SK-N-SH treated with all-trans-retinoic acid at 6 μM for 48 hours (cell line): ENCODE data around the gene NBR1.

Experiments used
- ATAC-seq: fragments of 200-7000 bp; cut with Tn5 transposase; 3 replicates; pipeline ENCODE4 v1.9.1; 2020; ENCODE audit warnings: mild to moderate bottlenecking, moderate library complexity
- ARNTL ChIP-seq: fragments of 450-650 bp; formaldehyde crosslinking; IDR thresholded peaks from 2 replicates; pipeline ENCODE4 v1.5.0; 2020; ENCODE audit warnings: low read depth, mild to moderate bottlenecking, moderate library complexity, borderline replicate concordance
- BACH2 ChIP-seq: fragments of 250-450 bp; sonication (Bioruptor Pico); IDR thresholded peaks from 2 replicates; pipeline ENCODE4 v1.9.0; 2021; ENCODE audit warnings: mild to moderate bottlenecking, borderline replicate concordance
- CREB5 ChIP-seq: fragments of 250-450 bp; sonication (Bioruptor Pico); IDR thresholded peaks from 2 replicates; pipeline ENCODE4 v1.5.1; 2020; ENCODE audit warnings: low read depth, mild to moderate bottlenecking, moderate library complexity
- CSDC2 ChIP-seq: fragments of 250-450 bp; sonication (Bioruptor Pico); IDR thresholded peaks from 2 replicates; pipeline ENCODE4 v1.5.0; 2020; ENCODE audit warnings: mild to moderate bottlenecking, moderate library complexity
- CSRNP3 ChIP-seq: fragments of 250-450 bp; sonication (Bioruptor Pico); IDR thresholded peaks from 2 replicates; pipeline ENCODE4 v1.5.1; 2021; ENCODE audit warnings: mild to moderate bottlenecking, moderate library complexity
- ESRRG ChIP-seq: fragments of 250-450 bp; sonication (Bioruptor Pico); IDR thresholded peaks from 2 replicates; pipeline ENCODE4 v1.6.1; 2021; ENCODE audit warnings: mild to moderate bottlenecking
- GLIS3 ChIP-seq: fragments of 250-450 bp; sonication (Bioruptor Pico); IDR thresholded peaks from 2 replicates; pipeline ENCODE4 v1.5.0; 2020; ENCODE audit warnings: mild to moderate bottlenecking, moderate library complexity
- ISL1 ChIP-seq: fragments of 250-450 bp; sonication (Bioruptor Pico); IDR thresholded peaks from 2 replicates; pipeline ENCODE4 v2.1.2; 2022; ENCODE audit warnings: mild to moderate bottlenecking, moderate library complexity
- PATZ1 ChIP-seq: fragments of 250-450 bp; sonication (Bioruptor Pico); IDR thresholded peaks from 2 replicates; pipeline ENCODE4 v1.8.0; 2020; ENCODE audit warnings: mild to moderate bottlenecking, moderate library complexity, borderline replicate concordance
- POU6F1 ChIP-seq: fragments of 250-450 bp; sonication (Bioruptor Pico); IDR thresholded peaks from 2 replicates; pipeline ENCODE4 v1.8.0; 2021; ENCODE audit warnings: low read depth, mild to moderate bottlenecking, moderate library complexity, borderline replicate concordance
- PPARA ChIP-seq: fragments of 250-450 bp; sonication (Bioruptor Pico); IDR thresholded peaks from 2 replicates; pipeline ENCODE4 v1.5.0; 2020; ENCODE audit warnings: mild to moderate bottlenecking, borderline replicate concordance
- RARB ChIP-seq: fragments of 250-450 bp; sonication (Bioruptor Pico); IDR thresholded peaks from 2 replicates; pipeline ENCODE4 v1.8.0; 2021; ENCODE audit warnings: mild to moderate bottlenecking, moderate library complexity
- TOX ChIP-seq: fragments of 250-450 bp; sonication (Bioruptor Pico); IDR thresholded peaks from 2 replicates; pipeline ENCODE4 v1.8.0; 2021; ENCODE audit warnings: mild to moderate bottlenecking, moderate library complexity, borderline replicate concordance
- TSHZ2 ChIP-seq: fragments of 250-450 bp; sonication (Bioruptor Pico); IDR thresholded peaks from 2 replicates; pipeline ENCODE4 v1.5.0; 2020; ENCODE audit warnings: mild to moderate bottlenecking, moderate library complexity
- ZC3H10 ChIP-seq: fragments of 250-450 bp; sonication (Bioruptor Pico); IDR thresholded peaks from 2 replicates; pipeline ENCODE4 v1.5.1; 2021; ENCODE audit warnings: mild to moderate bottlenecking, moderate library complexity
- ZFP30 ChIP-seq: fragments of 450-650 bp; formaldehyde crosslinking; IDR thresholded peaks from 2 replicates; pipeline ENCODE4 v1.5.0; 2022; ENCODE audit warnings: mild to moderate bottlenecking, moderate library complexity
- ZNF70 ChIP-seq: fragments of 450-650 bp; formaldehyde crosslinking; IDR thresholded peaks from 2 replicates; pipeline ENCODE4 v1.5.0; 2020; ENCODE audit warnings: mild to moderate bottlenecking, moderate library complexity
- ZNF8 ChIP-seq: fragments of 450-650 bp; formaldehyde crosslinking; IDR thresholded peaks from 2 replicates; pipeline ENCODE4 v1.5.0; 2020; ENCODE audit warnings: mild to moderate bottlenecking, moderate library complexity

NBR1 gene

GRCh38 chr17:43219001-43219400, 48.0 kb downstream of the NBR1 start:
- no peak for ATAC-seq

GRCh38 chr17:43219746-43220380, 48.8 kb downstream of the NBR1 start:
- ATAC-seq, result no peak
- TF ChIP-seq PPARA, result no peak
- TF ChIP-seq ZNF8 (CRISPR knock-in tag), result no peak
- no peak for TF ChIP-seq RARB (CRISPR knock-in tag)
- TF ChIP-seq ISL1 (CRISPR knock-in tag), result no peak

More at GRCh38 chr17:43219001-43219400, 48.0 kb downstream of the NBR1 start:
- TF ChIP-seq ZC3H10 (CRISPR knock-in tag), result no peak
- TF ChIP-seq ZNF8 (CRISPR knock-in tag), result no peak
- TF ChIP-seq POU6F1 (CRISPR knock-in tag), result no peak
- TF ChIP-seq CSRNP3 (CRISPR knock-in tag), result no peak
- TF ChIP-seq CSDC2 (CRISPR knock-in tag), result no peak
- no peak for TF ChIP-seq ARNTL (CRISPR knock-in tag)
- no peak for TF ChIP-seq GLIS3

- no peak for ATAC-seq
- TF ChIP-seq PPARA (no peak), TSHZ2 (CRISPR knock-in tag) (no peak), TOX (no peak), ESRRG (no peak), POU6F1 (CRISPR knock-in tag) (no peak), GLIS3 (no peak)
Observed at GRCh38 chr17:43220511-43221125, 49.6 kb downstream of the NBR1 start.

GRCh38 chr17:43224146-43224705, 53.2 kb downstream of the NBR1 start:
- no peak for ATAC-seq

More at GRCh38 chr17:43224146-43224705, 53.2 kb downstream of the NBR1 start:
- TF ChIP-seq ZNF70 (CRISPR knock-in tag) (no peak), CSRNP3 (CRISPR knock-in tag) (no peak), ZFP30 (no peak), BACH2 (no peak), ZC3H10 (CRISPR knock-in tag) (no peak), CREB5 (CRISPR knock-in tag) (no peak), PATZ1 (CRISPR knock-in tag) (no peak)
